ENCODE measurements around the gene ACTR1A.

ACTR1A gene

GRCh38 chr10:102534333-102534732 is 31.8 kb upstream of the ACTR1A start:
- Histone ChIP-seq H3F3A (ENCODE audit: insufficient read depth, low read length) (no peaks in the 10 kb centered on the region), H3K4me2 (ENCODE audit: low read length) (no peak overlapping the region), H3K27ac (ENCODE audit: low read depth, low read length, poor library complexity, severe bottlenecking) (no peak overlapping the region), H3K9me3 (ENCODE audit: low read length) (no peaks in the 10 kb centered on the region), H3K79me2 (ENCODE audit: insufficient read depth, low read length) (no peaks in the 10 kb centered on the region), H2AFZ (ENCODE audit: low read length) (no peak overlapping the region), H3K4me1 (ENCODE audit: insufficient read depth, low read length, severe bottlenecking) (no peaks in the 10 kb centered on the region), H3K4me3 (ENCODE audit: low read depth, low read length, poor library complexity, severe bottlenecking) (no peak overlapping the region), H3K9me2 (ENCODE audit: low read depth, low read length) (no peaks in the 10 kb centered on the region), H3K27me3 (ENCODE audit: insufficient read depth, low read length) (no peaks in the 10 kb centered on the region), H4K20me1 (ENCODE audit: insufficient read depth, low read length) (no peaks in the 10 kb centered on the region), H3K9ac (ENCODE audit: low read length) (no peak overlapping the region), H3K36me3 (ENCODE audit: insufficient read depth, low read length) (no peaks in the 10 kb centered on the region)
- no peak for TF ChIP-seq EZH2 (IDR thresholded peaks at IDR 0.05; ENCODE audit: borderline replicate concordance, low read length)
- TF ChIP-seq CTCF (IDR thresholded peaks at IDR 0.05; ENCODE audit: low read length) = no peak

- H3K4me2 ChIP-seq (ENCODE audit: low read length) = no peak overlapping the region
- no peak for TF ChIP-seq CTCF (IDR thresholded peaks at IDR 0.05; ENCODE audit: low read length)
- no peak for TF ChIP-seq EZH2 (IDR thresholded peaks at IDR 0.05; ENCODE audit: borderline replicate concordance, low read length)
- H3K4me3 ChIP-seq (ENCODE audit: low read depth, low read length, poor library complexity, severe bottlenecking) = no peak overlapping the region
- H3K4me1 ChIP-seq (ENCODE audit: insufficient read depth, low read length, severe bottlenecking) = no peaks in the 10 kb centered on the region
- H3K36me3 ChIP-seq (ENCODE audit: insufficient read depth, low read length) = no peaks in the 10 kb centered on the region
- no peak overlapping the region for H3K9ac ChIP-seq (ENCODE audit: low read length)
- H3K79me2 ChIP-seq (ENCODE audit: insufficient read depth, low read length) = no peaks in the 10 kb centered on the region
- H3K27me3 ChIP-seq (ENCODE audit: insufficient read depth, low read length) = no peaks in the 10 kb centered on the region
- H3F3A ChIP-seq (ENCODE audit: insufficient read depth, low read length) = no peaks in the 10 kb centered on the region
- no peaks in the 10 kb centered on the region for H4K20me1 ChIP-seq (ENCODE audit: insufficient read depth, low read length)
- no peaks in the 10 kb centered on the region for H3K9me3 ChIP-seq (ENCODE audit: low read length)
- no peak overlapping the region for H2AFZ ChIP-seq (ENCODE audit: low read length)
- H3K9me2 ChIP-seq (ENCODE audit: low read depth, low read length) = no peaks in the 10 kb centered on the region
- H3K27ac ChIP-seq (ENCODE audit: low read depth, low read length, poor library complexity, severe bottlenecking) = no peak overlapping the region
Observed at GRCh38 chr10:102527546-102527945, 25.0 kb upstream of the ACTR1A start.

- Histone ChIP-seq H3K9me3 (ENCODE audit: low read length) (no peaks in the 10 kb centered on the region), H3K4me3 (ENCODE audit: low read depth, low read length, poor library complexity, severe bottlenecking) (no peak overlapping the region), H3K36me3 (ENCODE audit: insufficient read depth, low read length) (no peaks in the 10 kb centered on the region; the same call in 1 of the 2 replicates), H3K27me3 (ENCODE audit: insufficient read depth, low read length) (no peaks in the 10 kb centered on the region), H3K9ac (ENCODE audit: low read length) (no peak overlapping the region), H3K4me1 (ENCODE audit: insufficient read depth, low read length, severe bottlenecking) (no peaks in the 10 kb centered on the region), H3F3A (ENCODE audit: insufficient read depth, low read length) (no peaks in the 10 kb centered on the region), H4K20me1 (ENCODE audit: insufficient read depth, low read length) (no peaks in the 10 kb centered on the region), H3K4me2 (ENCODE audit: low read length) (no peak overlapping the region), H3K9me2 (ENCODE audit: low read depth, low read length) (no peaks in the 10 kb centered on the region), H3K79me2 (ENCODE audit: insufficient read depth, low read length) (no peaks in the 10 kb centered on the region), H2AFZ (ENCODE audit: low read length) (no peak overlapping the region), H3K27ac (ENCODE audit: low read depth, low read length, poor library complexity, severe bottlenecking) (no peak overlapping the region)
- no peak for TF ChIP-seq EZH2 (IDR thresholded peaks at IDR 0.05; ENCODE audit: borderline replicate concordance, low read length)
- no peak for TF ChIP-seq CTCF (IDR thresholded peaks at IDR 0.05; ENCODE audit: low read length)
Observed at GRCh38 chr10:102524746-102525145, 22.2 kb upstream of the ACTR1A start.

Data from OCI-LY1 (cell line).